ENCODE measurements around the gene KCNJ10. TPM values are rescaled to one million over a fixed set of nuclear protein-coding genes. Genes with fewer than 3 reads are reported as not detected.

The KCNJ10 gene
- total RNA-seq, 1 donor from 2014 or later: not detected

GRCh38 chr1:160099716-160100375 lies 29.9 kb upstream of the KCNJ10 start:
- no peak for DNase-seq (ENCODE audit: low read depth, low spot score)

- DNase-seq (ENCODE audit: low read depth, low spot score): peak; percentile 67
Observed at GRCh38 chr1:160098852-160099561, 29.0 kb upstream of the KCNJ10 start.

GRCh38 chr1:160097911-160098851 lies 28.2 kb upstream of the KCNJ10 start, which contains the start of gene IGSF8:
IGSF8 (minus strand) TSS chr1:160098619; CDS start chr1:160098472, 147 bp downstream.
- DNase-seq (ENCODE audit: low read depth, low spot score): peak; percentile 19

GRCh38 chr1:160097151-160097910 lies 27.4 kb upstream of the KCNJ10 start:
- no peak for DNase-seq (ENCODE audit: low read depth, low spot score)

GRCh38 chr1:160096274-160097116 lies 26.5 kb upstream of the KCNJ10 start:
- no peak for DNase-seq (ENCODE audit: low read depth, low spot score)

- DNase-seq (ENCODE audit: low read depth, low spot score): no peak
Observed at GRCh38 chr1:160095382-160096105, 25.6 kb upstream of the KCNJ10 start.

GRCh38 chr1:160094806-160095205 lies 24.8 kb upstream of the KCNJ10 start:
- no peak for DNase-seq (ENCODE audit: low read depth, low spot score)

- no peak for DNase-seq (ENCODE audit: low read depth, low spot score)
Observed at GRCh38 chr1:160094291-160094625, 24.3 kb upstream of the KCNJ10 start.

GRCh38 chr1:160093624-160094290 lies 23.8 kb upstream of the KCNJ10 start:
- no peak for DNase-seq (ENCODE audit: low read depth, low spot score)

- no peak for DNase-seq (ENCODE audit: low read depth, low spot score)
Observed at GRCh38 chr1:160093069-160093395, 23.1 kb upstream of the KCNJ10 start.

GRCh38 chr1:160092366-160093068 lies 22.6 kb upstream of the KCNJ10 start:
- no peak for DNase-seq (ENCODE audit: low read depth, low spot score)

- no peak for DNase-seq (ENCODE audit: low read depth, low spot score)
Observed at GRCh38 chr1:160091666-160092223, 21.8 kb upstream of the KCNJ10 start.

- no peak for DNase-seq (ENCODE audit: low read depth, low spot score)
Observed at GRCh38 chr1:160090760-160091159, 20.8 kb upstream of the KCNJ10 start.

GRCh38 chr1:160089883-160090282 lies 19.9 kb upstream of the KCNJ10 start:
- no peak for DNase-seq (ENCODE audit: low read depth, low spot score)

GRCh38 chr1:160087118-160087662 lies 17.2 kb upstream of the KCNJ10 start:
- no peak for DNase-seq (ENCODE audit: low read depth, low spot score)

- DNase-seq (ENCODE audit: low read depth, low spot score): no peak
Observed at GRCh38 chr1:160086456-160086892, 16.5 kb upstream of the KCNJ10 start.

- peak; percentile 30 for DNase-seq (ENCODE audit: low read depth, low spot score)
Observed at GRCh38 chr1:160085686-160086455, 15.9 kb upstream of the KCNJ10 start.

All from pulmonary artery endothelial cell (primary cell).